Measurements from ENCODE around the gene SORCS2.

GRCh38 chr4:7444731-7445130 lies 252.4 kb downstream of the SORCS2 start:
- no peak for TF ChIP-seq REST (IDR thresholded peaks at IDR 0.05; ENCODE audit: insufficient read depth in 1 of 2, low read depth in 2 of 2, low read length in 2 of 2)
- no peak for TF ChIP-seq POLR2AphosphoS5 (IDR thresholded peaks at IDR 0.05; ENCODE audit: low read depth, low read length)
- TF ChIP-seq FOXP2 (optimal IDR thresholded peaks at IDR 0.05; ENCODE audit: borderline replicate concordance, extremely low read depth, extremely low read length, insufficient read depth): no peak
- no peak for TF ChIP-seq TAF1 (IDR thresholded peaks at IDR 0.05; ENCODE audit: borderline replicate concordance, insufficient read depth, low read length)

Measured in PFSK-1 (cell line).